OCI-LY7 (cell line): ENCODE data around the gene OR5D14.

ENCODE experiments used
- EZH2phosphoT487 ChIP-seq: fragments of 200-600 bp; sonication (generic); IDR thresholded peaks from 2 replicates; pipeline ENCODE4 v1.6.1; 2018; ENCODE audit warnings: low read depth, borderline replicate concordance, mild to moderate bottlenecking, mixed run types, antibody characterized with exemption, low read length, moderate library complexity, mixed read lengths
- TF ChIP-seq, protein P1 (sequence below): fragments of 200-600 bp; sonication (generic); conservative IDR thresholded peaks from 2 replicates; pipeline ENCODE4 v1.5.1; 2014; ENCODE audit warnings: mild to moderate bottlenecking, antibody characterized with exemption, low read length, moderate library complexity, mixed read lengths

DNA sequence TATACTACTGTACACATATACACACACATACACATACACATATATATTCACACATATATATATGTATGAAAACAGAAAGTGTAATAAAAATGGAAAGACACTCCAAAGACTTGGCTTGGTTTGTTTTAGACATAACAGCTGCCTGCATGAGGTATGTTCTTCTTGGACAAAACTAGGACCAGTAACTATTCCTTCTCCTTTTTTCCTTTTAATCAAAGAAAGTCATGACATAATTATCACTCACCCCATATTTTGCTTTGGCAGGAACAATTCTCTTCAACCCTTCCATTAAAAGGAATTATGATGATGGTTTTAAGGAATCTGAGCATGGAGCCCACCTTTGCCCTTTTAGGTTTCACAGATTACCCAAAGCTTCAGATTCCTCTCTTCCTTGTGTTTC is at the start of gene OR5D14:
- TF ChIP-seq, protein P1, sequence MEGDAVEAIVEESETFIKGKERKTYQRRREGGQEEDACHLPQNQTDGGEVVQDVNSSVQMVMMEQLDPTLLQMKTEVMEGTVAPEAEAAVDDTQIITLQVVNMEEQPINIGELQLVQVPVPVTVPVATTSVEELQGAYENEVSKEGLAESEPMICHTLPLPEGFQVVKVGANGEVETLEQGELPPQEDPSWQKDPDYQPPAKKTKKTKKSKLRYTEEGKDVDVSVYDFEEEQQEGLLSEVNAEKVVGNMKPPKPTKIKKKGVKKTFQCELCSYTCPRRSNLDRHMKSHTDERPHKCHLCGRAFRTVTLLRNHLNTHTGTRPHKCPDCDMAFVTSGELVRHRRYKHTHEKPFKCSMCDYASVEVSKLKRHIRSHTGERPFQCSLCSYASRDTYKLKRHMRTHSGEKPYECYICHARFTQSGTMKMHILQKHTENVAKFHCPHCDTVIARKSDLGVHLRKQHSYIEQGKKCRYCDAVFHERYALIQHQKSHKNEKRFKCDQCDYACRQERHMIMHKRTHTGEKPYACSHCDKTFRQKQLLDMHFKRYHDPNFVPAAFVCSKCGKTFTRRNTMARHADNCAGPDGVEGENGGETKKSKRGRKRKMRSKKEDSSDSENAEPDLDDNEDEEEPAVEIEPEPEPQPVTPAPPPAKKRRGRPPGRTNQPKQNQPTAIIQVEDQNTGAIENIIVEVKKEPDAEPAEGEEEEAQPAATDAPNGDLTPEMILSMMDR = no peak
- no peak for TF ChIP-seq EZH2phosphoT487
